HEK293 (cell line): ENCODE results near the gene AADACL2.

Source experiments
- CTCF ChIA-PET: fragments of 350-600 bp; formaldehyde crosslinking; extraction: SDS; loops from one replicate; lab custom pipeline; 2021; ENCODE audit warnings: antibody characterized with exemption; lab: Yijun Ruan, JAX
- POLR2A ChIA-PET: fragments of 300-600 bp; formaldehyde crosslinking; extraction: SDS; loops from one replicate; lab custom pipeline; 2020; ENCODE audit warnings: antibody characterized with exemption, inconsistent platforms; lab: Yijun Ruan, JAX
- H3K27ac ChIP-seq: fragments of 200-500 bp; sonication (Bioruptor generic); 2 replicates; pipeline ENCODE4 v1.5.1; 2014; ENCODE audit warnings: low read depth, low read length, control low read depth, inconsistent platforms; ENCODE audit errors: extremely low read depth
- H3K36me3 ChIP-seq, 2 experiments: fragments of 200-500 bp in 1 of 2; sonication (Bioruptor generic) in 1 of 2; 1 replicate in 1 of 2; 2 replicates in 1 of 2; pipeline ENCODE4 v1.5.1; 2014 to 2017; ENCODE audit warnings: inconsistent platforms in 2 of 2, low read length in 2 of 2; ENCODE audit not compliant: control insufficient read depth in 2 of 2, insufficient read depth in 1 of 2
- H3K4me1 ChIP-seq: fragments of 200-500 bp; sonication (Bioruptor generic); 2 replicates; pipeline ENCODE4 v1.5.1; 2014; ENCODE audit warnings: mild to moderate bottlenecking, low read length, inconsistent platforms; ENCODE audit not compliant: control insufficient read depth, insufficient read depth
- H3K4me3 ChIP-seq: 2 replicates; pipeline ENCODE4 v1.5.1; 2011; ENCODE audit warnings: low read depth, mild to moderate bottlenecking, control low read depth, low read length, moderate library complexity
- H3K9me3 ChIP-seq: fragments of 200-500 bp; sonication (Bioruptor generic); 2 replicates; pipeline ENCODE4 v1.5.1; 2014; ENCODE audit warnings: low read depth, low read length, inconsistent platforms; ENCODE audit not compliant: control insufficient read depth, insufficient read depth
- AEBP2 ChIP-seq: fragments of 450-650 bp; formaldehyde crosslinking; IDR thresholded peaks from 2 replicates; pipeline ENCODE4 v1.5.1; 2016; ENCODE audit warnings: missing biosample characterization, missing genetic modification characterization, borderline replicate concordance
- ELK4 ChIP-seq: IDR thresholded peaks from 2 replicates; pipeline ENCODE4 v1.6.1; 2011; ENCODE audit warnings: mild to moderate bottlenecking, low read depth, low read length, borderline replicate concordance
- IKZF3 ChIP-seq: fragments of 450-650 bp; IDR thresholded peaks from 2 replicates; pipeline ENCODE4 v1.5.0; 2018; ENCODE audit warnings: missing biosample characterization, mild to moderate bottlenecking, missing genetic modification characterization, moderate library complexity
- KLF8 ChIP-seq: fragments of 450-650 bp; formaldehyde crosslinking; IDR thresholded peaks from 2 replicates; pipeline ENCODE4 v1.5.1; 2016; ENCODE audit warnings: missing biosample characterization, missing genetic modification characterization
- PRDM2 ChIP-seq: fragments of 450-650 bp; formaldehyde crosslinking; IDR thresholded peaks from 2 replicates; pipeline ENCODE4 v1.5.1; 2016; ENCODE audit warnings: missing biosample characterization, missing genetic modification characterization, borderline replicate concordance
- SP2 ChIP-seq: fragments of 450-650 bp; formaldehyde crosslinking; IDR thresholded peaks from 2 replicates; pipeline ENCODE4 v1.5.1; 2016; ENCODE audit warnings: missing biosample characterization, missing genetic modification characterization
- ZBTB48 ChIP-seq: fragments of 450-650 bp; formaldehyde crosslinking; IDR thresholded peaks from 2 replicates; pipeline ENCODE4 v1.5.1; 2016; ENCODE audit warnings: missing biosample characterization, missing genetic modification characterization
- ZBTB8A ChIP-seq: fragments of 450-650 bp; formaldehyde crosslinking; IDR thresholded peaks from 2 replicates; pipeline ENCODE4 v1.5.1; 2016; ENCODE audit warnings: missing biosample characterization, missing genetic modification characterization
- ZNF138 ChIP-seq: fragments of 450-650 bp; formaldehyde crosslinking; IDR thresholded peaks from 2 replicates; pipeline ENCODE4 v1.5.1; 2016; ENCODE audit warnings: missing biosample characterization, missing genetic modification characterization, borderline replicate concordance
- ZNF19 ChIP-seq: fragments of 450-650 bp; formaldehyde crosslinking; IDR thresholded peaks from 2 replicates; pipeline ENCODE4; 2016; ENCODE audit warnings: missing biosample characterization, missing genetic modification characterization, low read depth
- ZNF248 ChIP-seq: fragments of 450-650 bp; formaldehyde crosslinking; IDR thresholded peaks from 2 replicates; pipeline ENCODE4 v1.5.1; 2017; ENCODE audit warnings: missing biosample characterization, missing genetic modification characterization
- ZNF335 ChIP-seq: fragments of 450-650 bp; formaldehyde crosslinking; conservative IDR thresholded peaks from 2 replicates; pipeline ENCODE4 v1.5.1; 2016; ENCODE audit warnings: missing biosample characterization, missing genetic modification characterization
- ZNF423 ChIP-seq: fragments of 450-650 bp; formaldehyde crosslinking; IDR thresholded peaks from 2 replicates; pipeline ENCODE4 v1.5.1; 2016; ENCODE audit warnings: missing biosample characterization, missing genetic modification characterization
- ZNF560 ChIP-seq: fragments of 450-650 bp; formaldehyde crosslinking; IDR thresholded peaks from 2 replicates; pipeline ENCODE4 v1.5.1; 2017; ENCODE audit warnings: missing biosample characterization, missing genetic modification characterization, borderline replicate concordance
- ZNF664 ChIP-seq: fragments of 450-650 bp; formaldehyde crosslinking; IDR thresholded peaks from 2 replicates; pipeline ENCODE4 v1.5.1; 2016; ENCODE audit warnings: missing biosample characterization, missing genetic modification characterization
- ZNF768 ChIP-seq: fragments of 450-650 bp; formaldehyde crosslinking; IDR thresholded peaks from 2 replicates; pipeline ENCODE4 v1.5.1; 2018; ENCODE audit warnings: missing biosample characterization, mild to moderate bottlenecking, missing genetic modification characterization
- TF ChIP-seq, protein P1 (sequence below): fragments of 450-650 bp; formaldehyde crosslinking; IDR thresholded peaks from 2 replicates; pipeline ENCODE4 v1.5.1; 2016; ENCODE audit warnings: missing biosample characterization, missing genetic modification characterization
- TF ChIP-seq, protein P2 (sequence below): fragments of 450-650 bp; formaldehyde crosslinking; IDR thresholded peaks from 2 replicates; pipeline ENCODE4 v1.5.1; 2017; ENCODE audit warnings: missing biosample characterization, missing genetic modification characterization

The AADACL2 gene

GRCh38 chr3:151721294-151721693 is 12.4 kb upstream of the AADACL2 start:
- Histone ChIP-seq H3K27ac (no peak overlapping the region), H3K36me3 (no peaks in the 10 kb centered on the region), H3K4me1 (no peaks in the 10 kb centered on the region), H3K9me3 (no peaks in the 10 kb centered on the region), H3K4me3 (no peak overlapping the region)
- TF ChIP-seq KLF8 (tag by site-specific recombination): no peak
- TF ChIP-seq IKZF3 (tag by site-specific recombination): no peak
- ChIA-PET CTCF (interaction anchor here (0.5 kb wide), 1 partner anchor 259 kb away, joined by 3 read pairs; no protein-coding TSS in a partner anchor), POLR2A (no interaction called here)

DNA sequence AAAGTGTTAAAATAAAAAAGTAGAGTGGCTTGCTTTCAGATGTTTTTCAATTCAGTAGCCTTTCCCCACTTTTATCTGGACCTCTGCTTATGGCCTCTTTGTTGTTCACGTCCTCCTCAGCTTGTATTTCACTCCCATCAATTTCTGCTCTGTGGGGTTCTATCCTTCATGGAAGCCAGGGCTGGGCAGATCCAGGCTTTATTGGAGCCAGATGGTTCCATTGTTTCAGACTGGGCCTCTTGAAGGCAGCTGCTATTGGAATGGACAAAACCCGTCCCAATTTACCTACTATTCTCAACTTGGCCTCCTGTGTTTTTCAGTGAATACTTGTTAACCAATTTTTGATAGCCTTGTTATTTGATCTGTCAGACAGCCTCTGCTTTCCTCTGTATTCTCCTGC is 10.9 kb upstream of the AADACL2 start:
- no peak overlapping the region for H3K4me3 ChIP-seq
- CTCF ChIA-PET: no interaction called here
- no peaks in the 10 kb centered on the region for H3K4me1 ChIP-seq
- TF ChIP-seq AEBP2 (tag by site-specific recombination): no peak
- TF ChIP-seq SP2: no peak
- TF ChIP-seq ZNF138: no peak
- no peak for TF ChIP-seq ZBTB8A (tag by site-specific recombination)
- no peak for TF ChIP-seq PRDM2
- TF ChIP-seq ZBTB48: no peak
- TF ChIP-seq, all 188 proteins: peak for 0
- Histone ChIP-seq H3K36me3 (no peaks in the 10 kb centered on the region), H3K9me3 (no peaks in the 10 kb centered on the region), H3K27ac (no peak overlapping the region)
- POLR2A ChIA-PET: no interaction called here

DNA sequence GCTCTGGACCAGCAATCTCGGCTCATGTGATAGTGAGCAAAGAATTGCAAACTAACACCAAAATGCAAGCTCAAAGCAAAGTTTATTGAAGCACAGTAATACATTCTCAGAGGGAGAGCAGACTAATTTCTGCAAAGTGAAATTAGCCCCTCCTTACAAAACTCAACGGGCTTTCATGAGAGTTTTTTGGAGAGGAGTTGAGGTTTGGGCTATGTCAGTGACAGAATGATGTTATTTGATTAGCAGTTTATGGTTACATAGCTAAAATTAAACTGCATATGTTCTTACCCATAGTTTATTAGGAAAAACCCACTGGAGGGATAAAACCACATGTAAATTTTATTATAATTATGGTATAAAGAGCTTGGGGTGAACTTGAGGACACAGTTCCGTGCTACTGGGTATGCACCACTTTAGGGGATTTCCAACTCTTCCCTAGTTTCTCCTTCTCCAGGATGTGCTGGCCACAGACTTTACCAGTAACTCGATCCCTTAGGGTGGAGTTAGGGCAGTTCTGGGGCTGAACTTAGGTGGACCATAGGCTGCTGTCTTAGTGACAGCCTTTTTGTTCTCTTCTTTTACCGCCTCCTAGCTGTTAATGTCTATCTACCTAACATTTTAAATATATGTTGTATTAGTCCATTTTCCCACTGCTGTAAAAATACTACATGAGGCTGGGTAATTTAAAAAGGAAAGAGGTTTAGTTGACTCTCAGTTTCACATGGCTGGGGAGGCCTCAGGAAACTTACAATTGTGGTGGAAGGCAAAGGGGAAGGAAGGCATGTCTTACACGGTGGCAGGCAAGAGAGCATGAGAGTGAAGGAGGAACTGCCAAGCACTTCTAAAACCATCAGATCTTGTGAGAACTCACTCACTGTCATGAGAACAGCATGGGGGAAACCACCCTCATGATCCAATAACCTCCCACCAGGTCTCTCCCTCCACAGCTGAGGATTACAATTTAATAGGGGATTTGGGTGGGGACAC is 8.9 kb upstream of the AADACL2 start:
- H3K9me3 ChIP-seq: no peaks in the 10 kb centered on the region
- CTCF ChIA-PET: no interaction called here
- H3K4me3 ChIP-seq: no peak overlapping the region
- H3K36me3 ChIP-seq: no peaks in the 10 kb centered on the region
- H3K27ac ChIP-seq: no peak overlapping the region
- POLR2A ChIA-PET: no interaction called here
- no peaks in the 10 kb centered on the region for H3K4me1 ChIP-seq
- TF ChIP-seq ELK4: no peak
- TF ChIP-seq ZNF664 (tag by site-specific recombination): no peak
- TF ChIP-seq ZNF19: no peak
- no peak for TF ChIP-seq ZNF768 (tag by site-specific recombination)
- no peak for TF ChIP-seq ZNF248 (tag by site-specific recombination)
- no peak for TF ChIP-seq ZNF560 (tag by site-specific recombination)
- TF ChIP-seq, protein P1, sequence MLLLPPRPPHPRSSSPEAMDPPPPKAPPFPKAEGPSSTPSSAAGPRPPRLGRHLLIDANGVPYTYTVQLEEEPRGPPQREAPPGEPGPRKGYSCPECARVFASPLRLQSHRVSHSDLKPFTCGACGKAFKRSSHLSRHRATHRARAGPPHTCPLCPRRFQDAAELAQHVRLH (tag by site-specific recombination): no peak
- no peak for TF ChIP-seq ZNF335 (tag by site-specific recombination)
- TF ChIP-seq, protein P2, sequence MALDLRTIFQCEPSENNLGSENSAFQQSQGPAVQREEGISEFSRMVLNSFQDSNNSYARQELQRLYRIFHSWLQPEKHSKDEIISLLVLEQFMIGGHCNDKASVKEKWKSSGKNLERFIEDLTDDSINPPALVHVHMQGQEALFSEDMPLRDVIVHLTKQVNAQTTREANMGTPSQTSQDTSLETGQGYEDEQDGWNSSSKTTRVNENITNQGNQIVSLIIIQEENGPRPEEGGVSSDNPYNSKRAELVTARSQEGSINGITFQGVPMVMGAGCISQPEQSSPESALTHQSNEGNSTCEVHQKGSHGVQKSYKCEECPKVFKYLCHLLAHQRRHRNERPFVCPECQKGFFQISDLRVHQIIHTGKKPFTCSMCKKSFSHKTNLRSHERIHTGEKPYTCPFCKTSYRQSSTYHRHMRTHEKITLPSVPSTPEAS (tag by site-specific recombination): no peak
- TF ChIP-seq ZNF423 (tag by site-specific recombination): no peak
